Parathyroid adenoma (tissue), 2 donors: Measurements from ENCODE around the gene HPX.

Experiments used
- H2AFZ ChIP-seq: fragments of 300-600 bp; sonication (generic); one replicate; pipeline ENCODE4 v1.7.0; 2017; ENCODE audit warnings: antibody characterized with exemption, mild to moderate bottlenecking
- H3K27ac ChIP-seq: fragments of 300-600 bp; sonication (generic); one replicate; pipeline ENCODE4 v1.7.0; 2017
- H3K27me3 ChIP-seq: fragments of 300-600 bp; sonication (generic); one replicate; pipeline ENCODE4 v1.7.0; 2017; ENCODE audit warnings: low read length; ENCODE audit not compliant: control insufficient read depth, insufficient read depth
- H3K36me3 ChIP-seq: fragments of 300-600 bp; sonication (generic); one replicate; pipeline ENCODE4 v1.7.0; 2017; ENCODE audit warnings: low read length; ENCODE audit not compliant: control insufficient read depth, insufficient read depth
- H3K4me1 ChIP-seq: fragments of 300-600 bp; sonication (generic); one replicate; pipeline ENCODE4 v1.7.0; 2017; ENCODE audit warnings: control low read depth
- H3K4me2 ChIP-seq: fragments of 300-600 bp; sonication (generic); one replicate; pipeline ENCODE4 v1.7.0; 2017; ENCODE audit warnings: low read length
- H3K4me3 ChIP-seq: fragments of 300-600 bp; sonication (generic); one replicate; pipeline ENCODE4 v1.7.0; 2017; ENCODE audit warnings: low read depth, low read length
- H3K79me2 ChIP-seq: fragments of 300-600 bp; sonication (generic); one replicate; pipeline ENCODE4 v1.7.0; 2017; ENCODE audit warnings: control low read depth
- H3K9ac ChIP-seq: fragments of 300-600 bp; sonication (generic); one replicate; pipeline ENCODE4 v1.7.0; 2017; ENCODE audit warnings: mild to moderate bottlenecking
- H3K9me3 ChIP-seq: fragments of 300-600 bp; sonication (generic); one replicate; pipeline ENCODE4 v1.7.0; 2017; ENCODE audit warnings: low read length; ENCODE audit not compliant: control insufficient read depth
- CTCF ChIP-seq: fragments of 300-600 bp; sonication (generic); IDR thresholded peaks from one replicate; pipeline ENCODE4 v1.7.0; 2017; ENCODE audit warnings: antibody characterized with exemption, mild to moderate bottlenecking
- donor health status: primary hyperparathyroidism.

HPX gene

GRCh38 chr11:6474806-6475500 lies 34.2 kb upstream of the HPX start:
- Histone ChIP-seq H2AFZ (no peak overlapping the region), H3K9me3 (no peaks in the 10 kb centered on the region), H3K27ac (no peak overlapping the region), H3K79me2 (no peaks in the 10 kb centered on the region), H3K9ac (no peak overlapping the region), H3K4me2 (no peak overlapping the region), H3K36me3 (no peaks in the 10 kb centered on the region), H3K4me3 (no peak overlapping the region), H3K27me3 (no peaks in the 10 kb centered on the region), H3K4me1 (peaks cover 2% of the 10 kb centered on the region)
- no peak for TF ChIP-seq CTCF

- Histone ChIP-seq H3K9ac (no peak overlapping the region), H3K4me1 (peaks cover 2% of the 10 kb centered on the region), H3K27me3 (no peaks in the 10 kb centered on the region), H3K79me2 (no peaks in the 10 kb centered on the region), H3K4me3 (peak overlapping the region; percentile 64), H3K27ac (peak overlapping the region; percentile 84), H3K9me3 (no peaks in the 10 kb centered on the region), H3K4me2 (peak overlapping the region; percentile 65), H2AFZ (peak overlapping the region; percentile 85), H3K36me3 (no peaks in the 10 kb centered on the region)
- no peak for TF ChIP-seq CTCF
These were observed 33.6 kb upstream of the HPX start for GRCh38 chr11:6474413-6474792.

- Histone ChIP-seq H3K4me3 (peak within 1 kb of the TSS; percentile 69), H3K4me2 (peak within 1 kb of the TSS; percentile 90), H3K27me3 (no peaks in the 10 kb centered on the region), H3K9ac (peak within 1 kb of the TSS; percentile 46), H3K36me3 (no peaks in the 10 kb centered on the region), H2AFZ (peak within 1 kb of the TSS; percentile 91), H3K79me2 (no peaks in the 10 kb centered on the region), H3K4me1 (peaks cover 2% of the 10 kb centered on the region), H3K9me3 (no peaks in the 10 kb centered on the region), H3K27ac (peak within 1 kb of the TSS; percentile 84)
- TF ChIP-seq CTCF: no peak
These were observed 32.9 kb upstream of the HPX start, which contains the start of gene TRIM3 for GRCh38 chr11:6473451-6474412. Gene TRIM3 (minus strand): TSS chr11:6473941. CDS start chr11:6465695, 8,246 bp downstream.

- no peaks in the 10 kb centered on the region for H3K27me3 ChIP-seq
- no peaks in the 10 kb centered on the region for H3K36me3 ChIP-seq
- H3K4me3 ChIP-seq: no peak overlapping the region
- no peaks in the 10 kb centered on the region for H3K9me3 ChIP-seq
- H3K79me2 ChIP-seq: no peaks in the 10 kb centered on the region
- no peak overlapping the region for H2AFZ ChIP-seq
- no peak overlapping the region for H3K9ac ChIP-seq
- no peak overlapping the region for H3K27ac ChIP-seq
- H3K4me1 ChIP-seq: peaks cover 2% of the 10 kb centered on the region
- peak overlapping the region; percentile 51 for H3K4me2 ChIP-seq
- no peak for TF ChIP-seq CTCF
These were observed 32.1 kb upstream of the HPX start for GRCh38 chr11:6472934-6473333.
